LoVo (cell line): Measurements from ENCODE around the gene ZNF75A.

Experiments
- DNase-seq: peaks from one replicate; pipeline ENCODE4 v3.0.0-alpha.2; 2016; ENCODE audit warnings: low spot score

ZNF75A gene

DNA sequence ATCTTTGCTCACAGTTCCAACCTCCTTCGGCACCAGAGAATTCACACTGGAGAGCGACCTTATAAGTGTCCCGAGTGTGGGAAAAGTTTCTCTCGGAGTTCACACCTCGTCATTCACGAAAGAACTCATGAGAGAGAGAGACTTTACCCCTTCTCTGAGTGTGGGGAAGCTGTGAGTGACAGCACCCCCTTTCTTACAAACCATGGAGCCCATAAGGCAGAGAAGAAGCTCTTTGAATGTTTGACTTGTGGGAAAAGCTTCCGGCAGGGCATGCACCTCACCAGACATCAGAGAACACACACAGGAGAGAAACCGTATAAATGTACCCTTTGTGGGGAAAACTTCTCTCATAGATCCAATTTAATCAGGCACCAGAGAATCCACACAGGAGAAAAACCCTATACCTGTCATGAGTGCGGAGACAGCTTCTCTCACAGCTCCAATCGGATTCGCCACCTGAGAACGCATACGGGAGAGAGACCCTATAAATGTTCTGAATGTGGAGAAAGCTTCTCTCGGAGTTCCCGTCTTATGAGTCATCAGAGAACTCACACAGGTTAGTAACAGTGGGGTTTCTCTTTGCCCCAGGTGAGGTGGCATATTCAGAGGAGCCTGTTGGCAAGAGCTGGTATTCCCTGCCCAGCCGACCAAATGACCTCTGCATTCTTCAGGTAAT, 15.2 kb upstream of the ZNF75A start:
- DNase-seq = no peak

- no peak for DNase-seq
These were observed 12.7 kb upstream of the ZNF75A start for GRCh38 chr16:3292604-3293003.

GRCh38 chr16:3295209-3295608, 10.1 kb upstream of the ZNF75A start:
- no peak for DNase-seq

DNA sequence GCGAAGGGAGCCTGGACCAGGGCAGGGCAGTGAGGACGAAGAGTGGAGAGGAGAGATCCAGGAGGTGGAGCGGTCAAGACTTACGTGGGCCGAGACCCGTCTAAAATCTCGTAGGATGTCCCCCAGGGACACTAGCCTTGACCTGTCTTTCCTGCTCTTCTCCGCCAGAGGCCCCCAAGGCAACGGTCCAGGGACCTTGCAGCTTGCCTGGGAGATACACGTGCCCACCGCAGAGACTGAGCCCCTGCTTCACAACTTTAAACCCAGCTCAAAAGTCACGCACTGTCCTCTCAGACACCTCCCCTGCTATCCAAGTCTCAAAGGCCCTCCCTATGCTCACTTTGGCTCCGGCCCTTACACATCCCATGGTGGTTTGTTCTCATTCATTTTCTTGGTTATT, 9.5 kb upstream of the ZNF75A start:
- DNase-seq = no peak

DNA sequence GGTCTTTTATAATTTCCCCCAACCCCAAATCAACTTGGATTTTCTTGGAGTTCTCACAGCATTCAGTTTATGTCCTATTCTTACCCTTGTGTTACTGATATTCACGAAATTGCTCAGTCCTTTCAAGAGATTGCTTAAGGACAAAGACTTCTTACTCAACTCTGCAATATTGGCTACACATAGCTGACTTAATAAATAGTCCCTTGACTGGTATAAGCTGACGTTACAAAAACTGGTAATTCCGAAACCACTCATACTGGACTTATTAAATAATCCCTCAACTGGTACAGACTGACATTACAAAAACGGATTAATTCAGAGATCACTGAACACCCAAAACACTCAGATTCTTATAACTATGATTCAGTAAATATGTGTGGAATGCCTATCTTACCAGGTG, 927 bp upstream of the ZNF75A start:
- DNase-seq = no peak

DNA sequence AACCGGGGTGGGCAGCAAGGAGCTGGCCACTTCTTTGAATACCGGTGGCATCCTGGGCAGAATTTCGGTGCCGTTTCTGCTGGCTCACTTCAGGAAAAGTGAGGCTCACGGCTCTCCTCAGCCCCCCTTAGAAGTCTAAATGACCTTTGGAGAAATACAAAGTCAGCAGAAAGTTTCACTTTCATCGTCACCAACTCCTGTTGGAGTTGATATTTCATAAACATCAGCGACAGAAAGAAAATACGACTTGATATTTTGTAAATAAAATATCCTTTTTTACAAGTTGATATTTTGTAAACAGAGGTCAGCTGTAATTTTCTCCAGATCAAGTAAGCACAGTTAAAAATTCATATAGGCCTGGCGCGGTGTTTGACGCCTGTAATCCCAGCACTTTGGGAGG, 781 bp downstream of the ZNF75A start:
- no peak for DNase-seq

DNA sequence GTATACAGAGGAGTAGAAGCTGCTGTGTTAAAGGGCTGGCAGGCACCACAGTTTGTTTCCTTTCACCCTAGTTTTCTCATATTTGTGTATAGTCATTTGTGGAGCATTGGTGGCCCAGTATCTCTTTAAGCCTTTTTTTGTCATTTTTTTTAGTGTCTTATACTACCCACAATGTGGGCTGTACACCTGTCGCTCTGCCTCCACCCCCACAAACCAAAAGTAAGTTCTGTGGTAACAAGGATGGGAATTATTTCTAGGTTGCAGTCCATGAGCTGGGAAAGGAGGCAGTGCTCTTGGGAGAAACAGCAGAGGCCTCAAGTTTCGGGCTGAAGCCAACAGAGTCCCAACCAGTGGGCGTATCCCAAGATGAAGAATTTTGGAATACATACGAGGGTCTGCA, 6.2 kb downstream of the ZNF75A start:
- no peak for DNase-seq

- no peak for DNase-seq
These were observed 12.2 kb downstream of the ZNF75A start for GRCh38 chr16:3317315-3317999.

DNA sequence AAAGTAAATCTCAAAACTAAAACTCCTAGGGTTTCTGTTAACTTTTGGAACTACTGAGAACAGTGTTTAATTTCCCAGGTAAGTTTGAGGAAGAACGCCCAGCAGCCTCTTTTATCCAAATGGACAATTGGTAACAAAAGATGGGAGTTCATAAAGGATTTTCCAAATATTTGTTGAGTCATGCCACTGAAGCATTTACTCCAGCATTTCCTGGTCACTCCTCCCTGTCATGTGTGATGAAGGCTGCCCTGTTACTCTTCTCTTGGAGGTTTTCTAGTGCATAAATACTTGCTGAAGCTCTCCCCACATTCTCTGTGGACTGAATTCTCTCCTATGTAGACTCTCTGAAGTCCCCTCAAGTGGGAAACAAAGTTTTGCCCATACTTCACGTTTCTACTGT, 16.5 kb downstream of the ZNF75A start:
- no peak for DNase-seq

DNA sequence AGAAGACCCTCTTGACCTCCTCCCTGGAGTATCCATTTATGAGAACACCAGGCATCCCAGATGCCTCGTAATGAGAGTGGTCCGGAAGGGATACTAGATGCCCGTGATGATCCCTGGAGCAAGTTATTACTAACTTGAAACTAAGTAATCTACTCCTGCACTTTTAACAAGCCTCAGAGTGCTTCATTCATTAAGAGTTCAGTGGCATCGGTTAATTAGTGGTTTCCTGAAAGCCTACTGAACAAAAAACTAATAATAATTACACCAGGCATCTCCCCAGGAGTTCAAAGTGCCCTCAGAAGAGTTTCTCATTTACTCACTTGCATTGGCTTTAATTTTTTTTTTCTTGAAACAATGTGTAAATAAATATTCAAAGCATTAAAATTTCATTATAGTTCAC, 22.2 kb downstream of the ZNF75A start:
- DNase-seq = no peak

DNA sequence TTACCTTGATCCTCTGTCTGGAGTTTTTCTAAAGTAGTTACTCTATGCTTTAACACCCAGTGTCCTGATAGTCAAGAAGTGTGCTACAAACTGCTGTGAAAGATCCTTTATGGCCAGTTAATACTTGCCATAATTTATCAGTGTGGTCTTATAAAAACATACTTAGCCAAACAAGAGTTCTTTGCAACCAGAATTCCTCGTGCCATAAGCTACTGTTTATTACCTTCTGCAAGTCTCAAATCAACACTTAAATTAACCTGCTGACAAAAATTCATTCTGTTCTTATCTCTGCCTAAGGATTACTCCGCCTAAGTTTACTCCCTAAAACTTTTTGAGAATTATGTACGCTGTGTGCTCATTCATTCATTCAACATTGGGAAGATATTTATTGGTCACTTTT, 22.8 kb downstream of the ZNF75A start:
- DNase-seq = no peak

DNA sequence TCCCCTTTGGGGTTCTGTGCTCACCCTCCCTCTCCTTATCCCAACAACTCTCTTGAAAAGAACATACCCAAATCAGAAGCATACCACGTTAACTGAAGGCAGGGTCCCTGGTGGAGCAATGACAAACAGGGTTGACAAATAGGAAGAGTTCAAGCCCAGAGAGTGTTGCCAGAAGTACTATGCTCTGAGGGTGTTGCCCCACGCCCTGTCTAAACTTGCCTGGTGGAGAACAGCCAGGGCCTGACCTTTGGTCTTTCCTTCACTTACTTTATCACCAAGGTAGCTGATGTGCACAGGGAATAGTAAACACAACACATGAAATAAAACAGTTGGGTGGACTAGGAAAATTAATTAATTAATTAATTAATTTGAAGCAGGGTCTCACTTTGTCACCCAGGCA, 23.3 kb downstream of the ZNF75A start:
- peak; percentile 39 for DNase-seq

GRCh38 chr16:3346041-3346440, 40.7 kb downstream of the ZNF75A start:
- no peak for DNase-seq

- DNase-seq = no peak
These were observed 42.3 kb downstream of the ZNF75A start for GRCh38 chr16:3347586-3347985.

DNA sequence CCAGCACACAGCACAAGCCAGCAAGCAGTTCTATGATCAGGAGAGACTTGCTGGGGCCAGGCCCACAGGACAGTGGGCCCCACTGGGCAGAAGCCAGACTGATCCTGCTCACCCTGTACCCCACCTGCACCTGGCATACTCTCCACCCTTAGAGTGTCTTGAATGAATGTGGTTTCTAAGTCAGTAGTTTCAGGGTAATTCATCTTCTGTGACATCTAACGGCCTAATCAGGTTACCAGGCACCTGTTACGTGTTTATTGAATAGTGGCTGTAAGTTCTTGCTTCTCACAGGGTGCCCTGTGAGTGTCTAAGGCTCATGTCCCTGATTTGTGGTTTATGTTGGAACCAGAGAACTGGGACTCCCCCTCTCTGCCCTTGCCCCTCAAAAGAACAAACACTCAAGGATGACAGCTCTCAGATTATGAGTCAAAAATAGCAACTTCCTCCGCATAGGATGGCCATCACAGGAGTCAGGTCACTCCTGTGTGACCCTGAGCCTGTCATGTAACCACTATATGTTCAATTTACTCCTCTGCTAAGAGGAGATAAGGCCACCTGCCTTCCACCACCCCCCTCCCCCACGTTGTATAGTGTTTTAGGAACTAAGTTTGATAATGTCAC, 43.4 kb downstream of the ZNF75A start:
- no peak for DNase-seq

- no peak for DNase-seq
These were observed 43.9 kb downstream of the ZNF75A start for GRCh38 chr16:3349175-3349574.

GRCh38 chr16:3355589-3355988, 50.3 kb downstream of the ZNF75A start, which contains the start of gene OR2C1:
OR2C1 (plus strand) TSS chr16:3355889; CDS start chr16:3355941, 52 bp downstream.
- DNase-seq = no peak

GRCh38 chr16:3356118-3356517, 50.8 kb downstream of the ZNF75A start:
- no peak for DNase-seq

DNA sequence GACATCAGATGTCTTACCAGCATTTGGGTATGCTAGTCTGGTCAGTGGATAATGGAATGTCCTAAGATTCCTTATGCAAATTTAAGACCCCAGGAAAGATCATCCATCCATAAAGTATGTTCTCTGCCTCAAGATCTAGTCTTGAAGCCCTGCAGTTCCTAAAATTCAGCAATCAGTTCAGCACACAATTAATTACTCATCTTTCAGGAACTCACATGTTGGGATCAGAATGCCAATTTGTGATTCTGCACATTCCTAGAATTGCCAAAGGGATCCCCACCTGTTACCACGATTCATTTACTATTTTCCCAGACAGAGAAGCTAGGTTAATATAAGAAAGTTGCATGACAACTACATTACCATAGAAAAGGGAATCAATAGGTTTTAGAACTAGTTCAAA, 53.6 kb downstream of the ZNF75A start:
- no peak for DNase-seq

DNA sequence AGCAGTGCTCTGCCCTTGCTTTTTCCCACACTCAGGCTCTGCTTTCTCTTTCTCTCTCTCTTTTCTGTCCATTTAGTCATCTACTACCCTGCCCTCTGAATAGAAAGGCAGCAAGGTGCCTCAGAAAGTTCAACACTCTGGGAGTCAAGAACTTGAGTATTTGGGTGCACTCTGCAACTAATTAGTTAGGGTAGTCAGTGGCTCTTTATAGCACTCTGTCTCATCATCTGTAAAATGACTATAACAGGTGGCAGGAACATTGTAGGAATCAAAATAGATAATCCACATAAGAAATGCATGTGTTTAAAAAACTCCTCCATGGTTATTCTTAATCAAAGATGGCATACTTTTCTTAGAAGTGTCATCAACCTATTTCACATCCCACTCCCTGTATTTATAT, 57.6 kb downstream of the ZNF75A start:
- DNase-seq = no peak

DNA sequence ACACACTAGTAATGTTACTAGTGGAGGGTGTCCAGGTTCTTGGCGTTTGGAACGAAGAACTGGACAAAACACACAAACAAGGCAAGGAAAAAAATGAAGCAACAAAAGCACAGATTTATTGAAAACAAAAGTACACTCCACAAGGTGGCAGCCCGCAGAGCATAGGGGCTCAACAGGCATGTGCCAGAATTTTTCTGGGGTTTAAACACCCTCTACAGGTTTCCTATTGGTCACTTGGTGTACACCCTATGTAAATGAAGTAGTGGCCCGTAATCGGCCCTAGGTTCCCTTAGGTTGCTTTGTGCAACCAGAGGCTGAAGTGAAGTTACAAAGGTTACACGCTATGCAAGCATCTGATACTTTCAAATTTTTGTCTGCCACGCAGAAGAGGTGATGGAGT, 58.5 kb downstream of the ZNF75A start:
- no peak for DNase-seq

DNA sequence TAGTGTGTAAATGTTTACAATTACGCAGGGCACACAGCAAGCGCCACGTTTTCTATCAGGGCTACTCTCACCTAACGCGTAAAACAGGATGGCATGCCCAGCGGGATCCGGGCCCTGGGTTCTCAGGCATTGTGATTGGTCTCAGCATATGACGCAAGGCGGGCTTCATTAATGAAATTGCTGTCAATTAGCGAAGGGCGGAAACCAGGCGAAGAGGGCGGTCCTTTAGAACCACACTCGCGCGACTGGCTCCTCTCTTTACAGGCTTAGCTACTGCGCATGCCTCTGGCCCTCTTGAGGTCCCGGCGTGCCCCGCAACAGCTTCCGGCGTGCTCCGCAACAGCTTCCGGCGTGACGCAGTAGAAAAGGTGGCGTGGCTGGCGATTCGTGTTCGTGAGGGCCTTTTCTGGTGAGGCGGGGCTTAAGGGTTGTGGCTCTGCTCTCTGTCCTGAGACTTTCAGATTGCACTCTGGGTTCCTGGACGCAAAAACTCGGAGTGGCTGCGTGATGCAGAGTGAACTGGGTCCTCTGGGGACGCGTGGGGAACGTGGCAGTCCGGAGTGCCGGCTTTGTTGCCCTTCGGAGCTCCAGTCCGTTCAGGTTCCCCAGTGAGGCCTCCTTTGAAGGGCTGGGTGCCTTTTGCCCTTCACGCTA, 59.6 kb downstream of the ZNF75A start:
- DNase-seq = no peak
